ENCODE results near the gene TMEM62.

The TMEM62 gene

GRCh38 chr15:43133430-43134156, at the start of gene TMEM62:
Gene TMEM62, plus strand, starts transcription at chr15:43133586. Its CDS starts 217 bp downstream, at chr15:43133803.
- DNase-seq, result peak; percentile 73 to 81

- DNase-seq, result no peak
Observed at GRCh38 chr15:43085921-43086320, 47.5 kb upstream of the TMEM62 start.

DNA sequence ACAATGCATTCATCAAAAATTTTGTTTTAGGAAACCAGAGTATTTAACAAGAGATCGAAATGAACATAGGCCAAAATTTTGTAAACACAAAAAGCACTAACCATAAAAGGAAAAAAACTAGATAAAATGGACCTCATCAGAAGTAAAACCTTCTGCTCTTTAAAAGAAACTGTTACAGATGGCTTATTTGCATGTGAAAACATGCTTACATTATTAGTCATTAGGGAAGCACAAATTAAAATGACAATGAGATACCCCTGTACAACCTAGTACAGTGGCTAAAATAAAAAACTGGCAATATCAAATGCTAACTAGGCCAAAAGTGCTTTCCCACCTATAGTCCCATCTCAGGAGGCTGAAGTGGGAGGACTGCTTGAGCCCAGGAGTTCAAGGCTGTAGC, 46.8 kb upstream of the TMEM62 start:
- DNase-seq, result no peak

DNA sequence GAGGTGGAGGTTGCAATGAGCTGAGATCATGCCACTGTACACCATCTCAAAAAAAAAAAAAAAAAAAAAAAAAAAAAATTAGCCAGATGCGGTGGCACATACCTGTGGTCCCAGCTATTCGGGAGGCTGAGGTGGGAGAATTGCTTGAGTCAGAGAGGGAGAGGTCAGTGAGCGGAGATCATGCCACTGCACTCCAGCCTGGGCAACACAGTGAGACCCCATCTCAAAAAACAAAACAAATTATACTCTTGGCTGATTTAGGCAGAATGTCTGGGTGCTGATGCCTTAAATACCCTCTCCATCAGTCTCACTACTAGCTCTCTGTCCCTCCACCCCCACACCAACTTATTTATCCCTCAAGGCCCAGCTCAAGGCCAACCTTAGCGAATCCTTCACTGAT, 41.5 kb upstream of the TMEM62 start:
- no peak for DNase-seq

GRCh38 chr15:43093026-43093425, 40.4 kb upstream of the TMEM62 start:
- no peak for DNase-seq

GRCh38 chr15:43094416-43095030, 38.9 kb upstream of the TMEM62 start:
- no peak for DNase-seq

GRCh38 chr15:43095243-43095642, 38.1 kb upstream of the TMEM62 start:
- no peak for DNase-seq

DNA sequence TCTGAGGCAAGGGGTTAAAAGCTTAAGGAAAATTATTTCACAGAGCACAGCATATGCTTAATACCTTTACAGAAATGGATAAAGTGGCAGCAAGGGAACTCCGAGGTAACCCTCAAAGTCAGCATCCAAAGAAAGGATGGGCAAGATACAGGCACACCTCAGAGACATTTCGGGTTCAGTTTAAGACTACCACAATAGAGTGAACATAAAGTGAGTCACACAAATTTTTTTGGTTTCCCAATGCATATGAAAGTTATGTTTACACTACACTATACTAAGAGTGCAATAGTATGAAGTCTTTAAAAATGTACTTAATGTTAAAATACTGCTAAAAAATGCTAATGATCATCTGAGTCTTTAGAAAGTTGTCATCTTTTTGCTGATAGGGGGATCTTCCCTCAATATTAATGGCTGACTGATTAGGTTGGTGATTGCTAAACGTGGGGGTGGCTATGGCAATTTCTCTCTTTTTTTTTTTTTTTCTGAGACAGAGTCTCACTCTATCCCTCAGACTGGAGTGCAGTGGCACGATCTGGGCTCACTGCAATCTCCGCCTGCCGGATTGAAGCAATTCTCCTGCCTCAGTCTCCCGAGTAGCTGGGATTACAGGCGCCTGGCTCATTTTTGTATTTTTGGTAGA, 37.6 kb upstream of the TMEM62 start:
- DNase-seq, result no peak

- no peak for DNase-seq
Observed at GRCh38 chr15:43096411-43096810, 37.0 kb upstream of the TMEM62 start.

DNA sequence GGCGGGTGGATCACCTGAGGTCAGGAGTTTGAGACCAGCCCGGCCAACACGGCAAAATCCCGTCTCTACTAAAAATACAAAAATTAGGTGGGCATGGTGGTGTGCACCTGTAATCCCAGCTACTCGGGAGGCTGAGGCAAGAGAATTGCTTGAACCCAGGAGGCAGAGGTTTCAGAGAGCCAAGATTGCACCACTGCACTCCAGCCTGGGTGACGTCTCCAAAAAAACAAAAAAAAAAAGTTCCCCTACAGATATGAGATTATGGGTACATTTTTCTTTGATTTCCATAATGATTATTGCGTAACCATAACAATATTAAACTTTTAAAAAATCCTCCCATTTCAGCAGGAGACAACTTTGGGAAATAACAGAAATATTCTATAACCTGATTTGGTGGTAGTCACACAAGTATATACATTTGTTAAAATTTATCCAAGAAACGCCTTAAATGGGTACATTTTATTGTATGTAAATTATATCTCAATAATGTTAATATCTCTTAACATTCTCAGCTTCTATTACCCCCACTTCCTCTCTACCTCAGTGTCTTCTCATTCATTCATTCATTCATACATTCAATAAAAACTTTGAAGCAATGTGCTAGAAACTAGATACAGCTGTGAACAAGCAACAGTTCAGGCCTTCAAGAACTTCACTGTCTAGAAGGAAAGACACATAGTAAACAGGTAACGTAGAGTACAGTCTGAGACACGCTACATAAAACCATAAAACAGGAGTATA, 34.1 kb upstream of the TMEM62 start:
- no peak for DNase-seq

DNA sequence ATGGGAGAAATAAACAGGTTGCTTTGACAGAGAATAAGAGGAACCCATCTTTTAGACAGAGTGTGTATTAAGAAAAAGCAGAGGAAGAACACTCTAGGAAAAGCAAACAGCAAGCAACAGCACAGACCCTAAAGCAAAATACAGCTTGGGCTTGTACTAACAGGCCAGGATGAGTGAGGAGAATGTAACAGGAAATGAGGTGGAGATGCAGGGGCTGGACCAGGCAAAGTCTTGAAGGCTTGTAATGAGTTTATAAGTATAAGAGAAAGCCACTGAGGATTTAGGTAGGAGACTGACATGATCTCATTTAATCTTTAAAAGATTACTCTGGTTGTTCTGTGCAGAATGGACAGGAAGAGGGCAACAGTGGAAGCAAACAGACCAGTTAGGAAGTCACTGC, 32.4 kb upstream of the TMEM62 start:
- no peak for DNase-seq

DNA sequence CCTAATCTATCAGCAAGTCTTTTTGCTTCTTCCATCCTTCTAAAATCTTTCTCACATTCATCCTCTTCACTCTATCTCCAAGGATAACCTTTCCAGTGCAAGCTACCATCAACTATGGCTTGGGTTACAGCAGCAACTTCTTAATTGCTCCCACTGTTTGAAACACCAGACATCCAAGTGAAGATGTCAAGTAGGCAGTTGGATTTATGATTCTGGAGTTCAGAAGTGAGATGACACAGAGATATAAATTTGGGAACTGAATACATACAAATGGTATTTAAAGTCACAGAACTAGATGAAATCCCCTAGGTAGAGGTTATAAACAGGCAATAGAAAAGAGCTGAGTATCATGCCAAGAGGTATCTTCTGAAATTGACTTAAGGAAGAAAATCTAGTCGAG, 31.2 kb upstream of the TMEM62 start:
- DNase-seq, result no peak

DNA sequence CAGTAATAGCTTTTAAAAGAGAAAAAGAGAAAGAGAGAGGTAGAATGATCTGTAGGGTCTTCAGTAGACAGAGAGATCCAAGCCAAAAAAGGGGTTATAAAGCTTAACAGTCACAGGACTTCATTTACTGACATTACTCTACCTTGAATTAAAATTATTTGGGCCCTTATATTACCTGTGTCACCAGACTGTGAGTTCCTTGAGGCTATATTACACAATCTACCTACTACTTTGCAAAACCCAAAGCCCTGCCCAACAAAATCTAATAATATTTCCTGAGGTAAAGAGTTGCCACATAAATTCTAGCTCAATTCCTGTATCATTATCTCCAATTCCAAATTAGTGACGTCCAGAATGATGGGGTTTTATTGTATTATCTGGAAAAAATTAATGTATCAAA, 29.5 kb upstream of the TMEM62 start:
- DNase-seq, result no peak

- DNase-seq, result no peak
Observed at GRCh38 chr15:43104426-43104825, 29.0 kb upstream of the TMEM62 start.

- DNase-seq, result peak in 1 of 2 donors; percentile 23
Observed at GRCh38 chr15:43105077-43105736, 28.2 kb upstream of the TMEM62 start.

- peak; percentile 91 to 93 for DNase-seq
Observed at GRCh38 chr15:43105778-43106485, 27.5 kb upstream of the TMEM62 start, which contains the start of gene UBR1. Gene UBR1, minus strand, starts transcription at chr15:43106038. Its CDS starts 16 bp downstream, at chr15:43106022.

GRCh38 chr15:43106486-43106829, 26.9 kb upstream of the TMEM62 start:
- DNase-seq, result no peak

DNA sequence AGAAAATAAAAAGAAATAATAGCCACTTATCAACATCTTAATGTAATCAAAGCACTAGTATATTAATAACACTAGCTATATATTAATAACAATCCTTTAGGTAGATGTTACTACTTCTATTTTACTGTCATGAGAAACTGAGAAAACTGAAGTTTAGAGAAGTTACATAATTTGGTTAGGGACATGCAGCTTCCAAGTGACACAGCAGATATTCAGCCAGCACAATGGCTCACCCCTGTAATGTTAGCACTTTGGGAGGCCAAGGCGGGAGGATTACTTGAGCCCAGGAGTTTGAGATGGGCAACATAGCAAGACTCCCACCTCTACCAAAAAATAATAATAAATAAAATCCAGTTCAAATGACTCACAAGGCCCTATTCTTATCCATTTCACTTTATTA, 25.6 kb upstream of the TMEM62 start:
- DNase-seq, result no peak

DNA sequence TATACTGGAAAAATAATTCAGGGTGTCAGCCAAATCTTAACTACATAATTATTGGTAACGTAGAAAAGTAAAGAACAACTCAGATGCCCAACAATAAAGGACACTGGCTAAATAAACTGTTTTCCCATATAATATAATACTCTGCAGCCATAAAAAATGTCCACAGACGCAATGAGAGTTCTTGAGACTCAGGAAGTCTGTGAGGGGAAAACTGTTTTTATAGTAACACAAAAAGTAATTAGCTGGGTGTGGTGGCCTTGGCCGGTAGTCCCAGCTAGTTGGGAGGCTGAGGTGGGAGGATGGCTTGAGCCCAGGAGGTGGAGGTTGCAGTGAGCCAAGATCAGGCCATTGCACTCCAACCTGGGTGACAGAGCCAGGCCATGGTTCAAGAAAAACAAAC, 22.0 kb upstream of the TMEM62 start:
- no peak for DNase-seq

- DNase-seq, result no peak
Observed at GRCh38 chr15:43118286-43118685, 15.1 kb upstream of the TMEM62 start.

DNA sequence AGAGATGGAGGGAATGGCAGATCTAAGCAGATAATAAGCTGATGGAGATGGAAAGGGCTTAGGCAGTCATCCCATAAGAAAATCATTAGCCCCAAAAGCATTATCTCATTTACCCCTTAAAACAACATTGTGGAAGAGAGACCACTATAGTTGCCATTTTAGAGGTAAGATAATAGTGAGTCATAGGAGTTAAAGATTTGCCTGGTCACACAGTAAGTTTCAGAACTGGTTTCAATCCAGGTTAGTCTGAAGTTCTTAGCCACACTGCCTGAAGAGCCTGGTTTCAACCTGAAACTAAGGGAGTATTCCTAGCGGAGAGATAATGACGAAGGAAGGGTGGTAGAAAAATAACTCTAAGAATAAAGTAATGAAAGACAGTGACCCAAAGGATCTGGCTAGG, 14.6 kb upstream of the TMEM62 start:
- no peak for DNase-seq

GRCh38 chr15:43121863-43122262, 11.5 kb upstream of the TMEM62 start:
- DNase-seq, result no peak
